Activated CD8-positive, alpha-beta memory T cell treated with anti-CD3 and anti-CD28 coated beads, Interleukin-2, amount 50 U/mL, for 1 hour (primary cell): ENCODE data around the gene SPATA1.
"Not testable (repeated sequence)": the region's sequence is repeated elsewhere in the genome, so short reads cannot be mapped to it uniquely, and the experiment has no call there.

ENCODE experiments used
- DNase-seq: peaks from one replicate; pipeline ENCODE4 v3.0.0-alpha.2; 2020; ENCODE audit errors: extremely low read depth

The SPATA1 gene

GRCh38 chr1:84506002-84506728, at the start of gene SPATA1, which contains the start of gene GNG5:
SPATA1 (plus strand) TSS chr1:84506386; CDS start chr1:84516360, 9,974 bp downstream.
GNG5 (minus strand) TSS chr1:84506581; CDS start chr1:84506091, 490 bp downstream.
- peak; percentile 89 for DNase-seq

- DNase-seq = no peak
These were observed 44.1 kb upstream of the SPATA1 start for GRCh38 chr1:84462118-84462517.

- DNase-seq = no peak
These were observed 38.9 kb upstream of the SPATA1 start for GRCh38 chr1:84467298-84467697.

- no peak for DNase-seq
These were observed 30.0 kb upstream of the SPATA1 start for GRCh38 chr1:84476225-84476624.

GRCh38 chr1:84478876-84479868, 27.0 kb upstream of the SPATA1 start, which contains the start of gene RPF1:
RPF1 (plus strand) TSS chr1:84479266; CDS start chr1:84479282, 16 bp downstream.
- DNase-seq = peak; percentile 63

- no peak for DNase-seq
These were observed 26.2 kb upstream of the SPATA1 start for GRCh38 chr1:84479998-84480397.

- DNase-seq = no peak
These were observed 25.5 kb upstream of the SPATA1 start for GRCh38 chr1:84480650-84481049.

- no peak for DNase-seq
These were observed 24.9 kb upstream of the SPATA1 start for GRCh38 chr1:84481317-84481716.

GRCh38 chr1:84488107-84488506, 18.1 kb upstream of the SPATA1 start:
- DNase-seq = no peak

GRCh38 chr1:84489766-84490165, 16.4 kb upstream of the SPATA1 start:
- DNase-seq = no peak

- DNase-seq = no peak
These were observed 13.5 kb upstream of the SPATA1 start for GRCh38 chr1:84492726-84493125.

- DNase-seq = no peak
These were observed 12.4 kb upstream of the SPATA1 start for GRCh38 chr1:84493747-84494146.

GRCh38 chr1:84496498-84496897, 9.7 kb upstream of the SPATA1 start:
- no peak for DNase-seq

GRCh38 chr1:84497631-84498275, 8.4 kb upstream of the SPATA1 start:
- no peak for DNase-seq

- DNase-seq = no peak
These were observed 3.3 kb upstream of the SPATA1 start for GRCh38 chr1:84502927-84503326.

GRCh38 chr1:84504580-84505492, 1.4 kb upstream of the SPATA1 start:
- no peak for DNase-seq

- no peak for DNase-seq
These were observed 639 bp upstream of the SPATA1 start for GRCh38 chr1:84505493-84506001.

GRCh38 chr1:84506729-84507453, 705 bp downstream of the SPATA1 start:
- no peak for DNase-seq

GRCh38 chr1:84507887-84508286, 1.7 kb downstream of the SPATA1 start:
- not testable (repeated sequence) for DNase-seq

GRCh38 chr1:84508510-84508909, 2.3 kb downstream of the SPATA1 start:
- no peak for DNase-seq
